SU-DHL-6 (cell line): ENCODE measurements around the gene EML6.
"Not testable (repeated sequence)": the region's sequence is repeated elsewhere in the genome, so short reads cannot be mapped to it uniquely, and the experiment has no call there.

ENCODE experiments used
- H2AFZ ChIP-seq: fragments of 200-600 bp; sonication (generic); 2 replicates; pipeline ENCODE4 v1.6.1; 2014; ENCODE audit warnings: low read depth, mild to moderate bottlenecking, moderate library complexity, mixed read lengths, antibody characterized with exemption, low read length; ENCODE audit not compliant: severe bottlenecking
- H3F3A ChIP-seq: fragments of 200-600 bp; shearing (Covaris generic); 2 replicates; pipeline ENCODE4 v1.6.0; 2016; ENCODE audit warnings: antibody characterized with exemption, mild to moderate bottlenecking; ENCODE audit not compliant: insufficient read depth
- H3K27ac ChIP-seq: fragments of 200-600 bp; sonication (generic); 2 replicates; pipeline ENCODE4 v1.5.1; 2016; ENCODE audit warnings: low read depth, mild to moderate bottlenecking, low read length, moderate library complexity, mixed read lengths
- H3K27me3 ChIP-seq: fragments of 200-600 bp; sonication (generic), shearing (Covaris generic); 2 replicates; pipeline ENCODE4 v1.6.0; 2014; ENCODE audit warnings: mild to moderate bottlenecking, low read length
- H3K36me3 ChIP-seq: fragments of 200-600 bp; sonication (generic); 2 replicates; pipeline ENCODE4 v1.6.1; 2014; ENCODE audit warnings: mild to moderate bottlenecking, low read length, mixed read lengths
- H3K4me2 ChIP-seq: fragments of 300-600, 200-600 bp; shearing (Covaris generic), sonication (generic); 2 replicates; pipeline ENCODE4 v1.6.0; 2014; ENCODE audit warnings: low read length, low read depth, mild to moderate bottlenecking; ENCODE audit not compliant: poor library complexity, severe bottlenecking
- H3K4me3 ChIP-seq: fragments of 200-600 bp; sonication (generic); 2 replicates; pipeline ENCODE4 v1.5.1; 2014; ENCODE audit warnings: antibody characterized with exemption, low read length, mild to moderate bottlenecking, mixed read lengths; ENCODE audit not compliant: insufficient read depth, poor library complexity, severe bottlenecking
- H3K79me2 ChIP-seq: fragments of 200-600 bp; sonication (generic); 2 replicates; pipeline ENCODE4 v1.6.1; 2014; ENCODE audit warnings: mild to moderate bottlenecking, low read length, moderate library complexity; ENCODE audit not compliant: insufficient read depth
- H3K9ac ChIP-seq: fragments of 200-600 bp; sonication (generic); 2 replicates; pipeline ENCODE4 v1.7.0; 2014; ENCODE audit warnings: mild to moderate bottlenecking, low read length
- H3K9me2 ChIP-seq: fragments of 200-600 bp; sonication (generic); replicated peaks from 2 replicates; pipeline ENCODE4 v1.6.1; 2014; ENCODE audit warnings: low read length; ENCODE audit not compliant: insufficient read depth
- H3K9me3 ChIP-seq: fragments of 200-600 bp; sonication (generic); 2 replicates; pipeline ENCODE4 v1.6.1; 2014; ENCODE audit warnings: low read length, mixed read lengths; ENCODE audit not compliant: insufficient read depth
- H4K20me1 ChIP-seq: fragments of 200-600 bp; sonication (generic); 2 replicates; pipeline ENCODE4 v1.6.1; 2014; ENCODE audit warnings: low read depth, mild to moderate bottlenecking, antibody characterized with exemption, low read length, moderate library complexity, mixed read lengths
- EZH2phosphoT487 ChIP-seq: fragments of 200-600 bp; sonication (generic), shearing (Covaris generic); conservative IDR thresholded peaks from 2 replicates; pipeline ENCODE4 v1.6.1; 2018; ENCODE audit warnings: mild to moderate bottlenecking, antibody characterized with exemption, low read length, moderate library complexity, mixed read lengths
- TF ChIP-seq, protein P1 (sequence below): fragments of 200-600 bp; sonication (generic); IDR thresholded peaks from one replicate; pipeline ENCODE4 v1.5.1; 2017; ENCODE audit warnings: antibody characterized with exemption, mild to moderate bottlenecking, low read length, moderate library complexity; ENCODE audit not compliant: insufficient read depth, poor library complexity, severe bottlenecking

The EML6 gene

DNA sequence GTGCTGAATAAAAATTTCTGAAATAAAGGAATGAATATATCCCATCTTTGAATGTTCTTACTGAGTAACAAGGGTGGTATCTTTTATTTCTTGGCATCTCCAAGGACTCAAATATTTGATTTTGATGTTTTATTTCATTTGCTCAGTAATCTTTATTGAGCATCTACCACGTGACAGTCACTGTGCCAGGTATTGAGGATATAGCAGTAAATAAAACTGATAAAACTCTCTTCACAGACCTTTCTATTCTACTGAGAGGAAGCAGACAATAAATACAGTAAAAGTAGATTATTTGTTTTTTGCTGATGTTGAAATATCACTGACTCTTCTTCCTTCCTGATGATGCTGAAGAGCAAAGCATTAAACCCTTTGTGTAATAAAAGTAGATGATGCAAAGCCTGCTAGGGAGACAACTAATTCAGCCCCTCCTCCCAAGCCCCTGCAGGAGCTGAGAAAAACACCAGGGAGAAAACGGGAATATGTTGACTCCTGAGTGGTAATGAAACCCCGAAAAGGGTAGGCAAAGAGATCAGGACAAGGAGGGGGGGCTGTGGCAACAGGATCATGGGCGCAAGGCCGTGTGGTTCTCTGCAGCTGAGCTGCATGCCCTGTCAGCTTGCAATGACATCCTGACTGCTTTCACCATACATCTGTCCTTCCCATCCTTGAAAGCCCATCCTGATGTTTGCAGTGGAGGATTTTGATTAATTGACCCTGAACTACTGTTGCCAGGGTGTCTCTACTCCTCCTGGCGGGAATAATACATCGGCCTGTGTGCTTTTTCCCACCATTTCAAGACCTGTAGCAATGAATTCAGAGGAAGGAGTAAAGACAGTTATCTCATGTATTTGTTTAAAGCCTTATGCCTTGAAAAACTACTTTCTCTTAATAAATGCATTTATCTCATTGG is 117.4 kb downstream of the EML6 start:
- no peak overlapping the region for H3K9ac ChIP-seq
- H3K9me2 ChIP-seq: no peaks in the 10 kb centered on the region
- H3K36me3 ChIP-seq: no peaks in the 10 kb centered on the region
- no peak overlapping the region for H3K4me2 ChIP-seq
- no peaks in the 10 kb centered on the region; the same call in 1 of the 2 replicates for H3F3A ChIP-seq
- H3K27ac ChIP-seq: no peak overlapping the region
- no peak for TF ChIP-seq EZH2phosphoT487
- TF ChIP-seq, protein P1, sequence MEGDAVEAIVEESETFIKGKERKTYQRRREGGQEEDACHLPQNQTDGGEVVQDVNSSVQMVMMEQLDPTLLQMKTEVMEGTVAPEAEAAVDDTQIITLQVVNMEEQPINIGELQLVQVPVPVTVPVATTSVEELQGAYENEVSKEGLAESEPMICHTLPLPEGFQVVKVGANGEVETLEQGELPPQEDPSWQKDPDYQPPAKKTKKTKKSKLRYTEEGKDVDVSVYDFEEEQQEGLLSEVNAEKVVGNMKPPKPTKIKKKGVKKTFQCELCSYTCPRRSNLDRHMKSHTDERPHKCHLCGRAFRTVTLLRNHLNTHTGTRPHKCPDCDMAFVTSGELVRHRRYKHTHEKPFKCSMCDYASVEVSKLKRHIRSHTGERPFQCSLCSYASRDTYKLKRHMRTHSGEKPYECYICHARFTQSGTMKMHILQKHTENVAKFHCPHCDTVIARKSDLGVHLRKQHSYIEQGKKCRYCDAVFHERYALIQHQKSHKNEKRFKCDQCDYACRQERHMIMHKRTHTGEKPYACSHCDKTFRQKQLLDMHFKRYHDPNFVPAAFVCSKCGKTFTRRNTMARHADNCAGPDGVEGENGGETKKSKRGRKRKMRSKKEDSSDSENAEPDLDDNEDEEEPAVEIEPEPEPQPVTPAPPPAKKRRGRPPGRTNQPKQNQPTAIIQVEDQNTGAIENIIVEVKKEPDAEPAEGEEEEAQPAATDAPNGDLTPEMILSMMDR: no peak
- H3K79me2 ChIP-seq: no peaks in the 10 kb centered on the region
- no peak overlapping the region for H3K4me3 ChIP-seq
- H4K20me1 ChIP-seq: no peaks in the 10 kb centered on the region
- no peak overlapping the region for H2AFZ ChIP-seq
- no peaks in the 10 kb centered on the region for H3K27me3 ChIP-seq
- H3K9me3 ChIP-seq: no peaks in the 10 kb centered on the region

DNA sequence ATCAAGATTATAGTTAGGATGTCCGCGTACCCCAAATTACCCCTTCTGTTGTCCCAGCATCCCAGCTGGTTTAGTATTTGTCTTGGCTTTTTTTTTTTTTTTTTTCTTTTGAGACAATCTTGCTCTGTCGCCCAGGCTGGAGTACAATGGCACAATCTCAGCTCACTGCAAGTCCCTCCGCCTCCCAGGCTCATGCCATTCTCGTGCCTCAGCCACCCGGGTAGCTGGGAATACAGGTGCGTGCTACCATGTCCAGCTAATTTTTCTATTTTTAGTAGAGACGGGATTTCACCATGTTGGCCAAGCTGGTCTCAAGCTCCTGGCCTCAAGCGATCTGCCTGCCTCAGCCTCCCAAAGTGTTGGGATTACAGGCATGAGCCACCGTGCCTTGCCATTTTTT is 118.0 kb downstream of the EML6 start:
- not testable (repeated sequence) for H2AFZ ChIP-seq, H3K27me3 ChIP-seq

DNA sequence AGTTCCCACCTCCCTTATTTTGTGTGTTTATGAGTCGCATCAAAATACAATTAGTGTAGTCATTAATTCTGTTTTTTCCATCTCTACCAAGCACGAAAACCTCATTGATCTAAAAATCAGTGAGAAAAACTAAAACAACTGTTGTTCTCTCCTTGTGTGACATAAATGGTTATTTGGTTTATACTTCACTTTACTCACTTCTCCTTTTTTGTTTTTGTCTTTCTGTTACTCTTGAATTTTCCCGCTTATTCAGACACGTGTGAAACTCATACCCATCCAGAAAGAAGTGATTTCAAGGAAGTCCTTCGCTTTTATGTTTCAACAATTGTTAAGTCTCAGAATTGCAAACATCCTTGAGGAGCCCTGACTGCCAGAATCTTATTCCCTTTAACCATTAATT is 121.6 kb downstream of the EML6 start:
- Histone ChIP-seq H2AFZ (no peak overlapping the region), H3K9me3 (no peaks in the 10 kb centered on the region), H4K20me1 (no peaks in the 10 kb centered on the region), H3K4me2 (peak overlapping the region; percentile 15), H3K27ac (peak overlapping the region; percentile 30), H3K9me2 (no peaks in the 10 kb centered on the region), H3K4me3 (no peak overlapping the region), H3K27me3 (no peaks in the 10 kb centered on the region), H3K79me2 (no peaks in the 10 kb centered on the region), H3K36me3 (0 out of 2 replicates have a peak, but pooled peaks cover 3% of the 10 kb centered on the region), H3F3A (no peaks in the 10 kb centered on the region), H3K9ac (no peak overlapping the region)
- TF ChIP-seq EZH2phosphoT487: no peak
- TF ChIP-seq, protein P1: no peak

More for the DNA sequence above, 118.0 kb downstream of the EML6 start:
- H3K9me3 ChIP-seq, H3F3A ChIP-seq, H3K36me3 ChIP-seq, H3K27ac ChIP-seq, H4K20me1 ChIP-seq, H3K9ac ChIP-seq, H3K4me2 ChIP-seq, H3K79me2 ChIP-seq, H3K9me2 ChIP-seq, H3K4me3 ChIP-seq: not testable (repeated sequence)

DNA sequence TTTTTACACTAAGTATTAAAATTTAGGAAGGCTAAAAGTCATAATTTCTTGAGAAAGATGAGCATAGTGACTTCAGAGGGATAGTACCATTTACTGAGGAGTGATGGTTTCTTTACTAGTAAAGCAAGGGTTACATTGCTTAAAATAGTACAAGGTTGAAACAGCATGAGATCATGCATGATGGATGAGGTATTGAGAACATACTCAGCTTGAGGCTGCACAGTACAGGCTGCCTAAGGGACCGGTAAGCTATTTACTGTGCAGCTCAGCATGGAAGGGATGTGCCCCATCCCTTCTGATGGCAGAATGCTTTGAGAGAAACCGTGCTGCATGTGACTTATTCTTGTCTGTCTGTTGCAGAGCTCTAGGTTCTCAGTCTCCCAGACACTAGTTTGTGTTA is 122.1 kb downstream of the EML6 start:
- TF ChIP-seq EZH2phosphoT487: no peak
- TF ChIP-seq, protein P1: no peak
- H3K9ac ChIP-seq: no peak overlapping the region
- H2AFZ ChIP-seq: no peak overlapping the region
- no peaks in the 10 kb centered on the region for H3K27me3 ChIP-seq
- H3K79me2 ChIP-seq: no peaks in the 10 kb centered on the region
- no peak overlapping the region for H3K4me3 ChIP-seq
- no peaks in the 10 kb centered on the region for H3K9me2 ChIP-seq
- H3K4me2 ChIP-seq: peak overlapping the region; percentile 15
- H3F3A ChIP-seq: no peaks in the 10 kb centered on the region
- peak overlapping the region; percentile 30; the same call in 1 of the 2 replicates for H3K27ac ChIP-seq
- no peaks in the 10 kb centered on the region for H4K20me1 ChIP-seq
- no peaks in the 10 kb centered on the region for H3K9me3 ChIP-seq
- H3K36me3 ChIP-seq: 0 out of 2 replicates have a peak, but pooled peaks cover 3% of the 10 kb centered on the region
